Cardiac fibroblast (primary cell): Measurements from ENCODE around the gene SEC24B.

Source experiments
- DNase-seq, 2 donors: peaks; one replicate each; pipeline versions ENCODE4 v3.0.0 to v3.0.0-alpha.2; 2010; ENCODE audit warnings: low read depth in 2 of 2
- H3K4me3 ChIP-seq, 2 donors: replicated peaks in 1 of 2; 1 replicate in 1 of 2; 2 replicates in 1 of 2; pipeline ENCODE4 v1.5.1; 2011; ENCODE audit warnings: low read depth in 2 of 2, low read length in 2 of 2, mild to moderate bottlenecking in 2 of 2, moderate library complexity in 1 of 2
- CTCF ChIP-seq: IDR thresholded peaks from one replicate; pipeline ENCODE4 v1.5.1; 2011; ENCODE audit warnings: low read depth, mild to moderate bottlenecking, low read length, inconsistent platforms

SEC24B gene

GRCh38 chr4:109559625-109559982 lies 126.0 kb downstream of the SEC24B start:
- no peak for TF ChIP-seq CTCF
- H3K4me3 ChIP-seq = peak overlapping the region; percentile 77 to 78
- DNase-seq = no peak

- TF ChIP-seq CTCF = no peak
- peak; percentile 89 to 92 for DNase-seq
- peak within 1 kb of the TSS; percentile 77 to 78 for H3K4me3 ChIP-seq
Measured at GRCh38 chr4:109559983-109560686, 126.5 kb downstream of the SEC24B start, which contains the start of gene MCUB. Gene MCUB, plus strand, starts transcription at chr4:109560246. Its CDS starts 92 bp downstream, at chr4:109560338.

GRCh38 chr4:109560687-109561461 lies 127.3 kb downstream of the SEC24B start:
- H3K4me3 ChIP-seq = peak overlapping the region; percentile 77 to 78

GRCh38 chr4:109562457-109563239 lies 129.0 kb downstream of the SEC24B start:
- no peak for DNase-seq
- no peak for TF ChIP-seq CTCF
- no peak overlapping the region for H3K4me3 ChIP-seq

More at GRCh38 chr4:109560687-109561461, 127.3 kb downstream of the SEC24B start:
- no peak for TF ChIP-seq CTCF
- DNase-seq = peak; percentile 73 to 85

- H3K4me3 ChIP-seq = no peak overlapping the region
- no peak for TF ChIP-seq CTCF
- DNase-seq = no peak
Measured at GRCh38 chr4:109571494-109571893, 137.9 kb downstream of the SEC24B start.

- DNase-seq = no peak
- no peak overlapping the region for H3K4me3 ChIP-seq
- no peak for TF ChIP-seq CTCF
Measured at GRCh38 chr4:109572154-109572553, 138.5 kb downstream of the SEC24B start.
